Activated CD8-positive, alpha-beta memory T cell treated with anti-CD3 and anti-CD28 coated beads, Interleukin-2, amount 50 U/mL, for 24 hours (primary cell): ENCODE measurements around the gene ANKRD31.
"Not testable (repeated sequence)": the region's sequence is repeated elsewhere in the genome, so short reads cannot be mapped to it uniquely, and the experiment has no call there.

ENCODE experiments used
- DNase-seq: peaks from one replicate; pipeline ENCODE4 v3.0.0-alpha.2; 2020; ENCODE audit errors: extremely low read depth

The ANKRD31 gene

GRCh38 chr5:75236322-75237316 lies at the start of gene ANKRD31:
ANKRD31 (minus strand) TSS chr5:75236878; CDS start chr5:75236686, 192 bp downstream.
- peak; percentile 66 for DNase-seq

- DNase-seq: no peak
Observed at GRCh38 chr5:75286211-75286773, 49.6 kb upstream of the ANKRD31 start.

GRCh38 chr5:75282581-75282980 lies 45.9 kb upstream of the ANKRD31 start:
- no peak for DNase-seq

- DNase-seq: no peak
Observed at GRCh38 chr5:75281716-75282465, 45.2 kb upstream of the ANKRD31 start.

- DNase-seq: no peak
Observed at GRCh38 chr5:75279321-75279720, 42.6 kb upstream of the ANKRD31 start.

GRCh38 chr5:75277463-75277862 lies 40.8 kb upstream of the ANKRD31 start:
- no peak for DNase-seq

GRCh38 chr5:75275756-75276155 lies 39.1 kb upstream of the ANKRD31 start:
- DNase-seq: no peak

- no peak for DNase-seq
Observed at GRCh38 chr5:75275147-75275546, 38.5 kb upstream of the ANKRD31 start.

- no peak for DNase-seq
Observed at GRCh38 chr5:75274486-75274885, 37.8 kb upstream of the ANKRD31 start.

GRCh38 chr5:75270605-75271004 lies 33.9 kb upstream of the ANKRD31 start:
- DNase-seq: not testable (repeated sequence)

GRCh38 chr5:75265731-75266130 lies 29.1 kb upstream of the ANKRD31 start:
- DNase-seq: no peak

GRCh38 chr5:75262271-75262670 lies 25.6 kb upstream of the ANKRD31 start:
- DNase-seq: no peak

- DNase-seq: no peak
Observed at GRCh38 chr5:75260708-75261107, 24.0 kb upstream of the ANKRD31 start.

- DNase-seq: not testable (repeated sequence)
Observed at GRCh38 chr5:75250452-75250851, 13.8 kb upstream of the ANKRD31 start.

- DNase-seq: no peak
Observed at GRCh38 chr5:75245023-75245422, 8.3 kb upstream of the ANKRD31 start.

GRCh38 chr5:75243510-75243909 lies 6.8 kb upstream of the ANKRD31 start:
- no peak for DNase-seq

GRCh38 chr5:75243100-75243499 lies 6.4 kb upstream of the ANKRD31 start:
- no peak for DNase-seq

- no peak for DNase-seq
Observed at GRCh38 chr5:75242067-75242466, 5.4 kb upstream of the ANKRD31 start.

- DNase-seq: no peak
Observed at GRCh38 chr5:75239681-75240080, 3.0 kb upstream of the ANKRD31 start.

- no peak for DNase-seq
Observed at GRCh38 chr5:75235711-75236110, 967 bp downstream of the ANKRD31 start.

- DNase-seq: no peak
Observed at GRCh38 chr5:75234251-75234650, 2.4 kb downstream of the ANKRD31 start.

- no peak for DNase-seq
Observed at GRCh38 chr5:75226916-75227315, 9.8 kb downstream of the ANKRD31 start.
